WTC11 (cell line): Measurements from ENCODE around the gene RASIP1. TPM values are rescaled to one million over a fixed set of nuclear protein-coding genes. Genes with fewer than 3 reads are reported as not detected.

Source experiments
- ATAC-seq: fragments of 200-7000 bp; cut with Tn5 transposase; 2 replicates; pipeline ENCODE4 v1.10.0; 2021; ENCODE audit warnings: mild to moderate bottlenecking, moderate library complexity
- CTCF ChIA-PET: fragments of 300-600 bp; sonication (Branson Sonifier 250); formaldehyde crosslinking; loops from one replicate; lab custom pipeline; 2021; ENCODE audit warnings: antibody characterized with exemption; lab: Charles Lee
- POLR2A ChIA-PET: fragments of 350-600 bp; sonication (Branson Sonifier 250); formaldehyde crosslinking; loops from one replicate; lab custom pipeline; 2021; ENCODE audit warnings: antibody characterized with exemption; lab: Charles Lee
- DNase-seq: peaks from one replicate; pipeline ENCODE4 v3.0.0; 2021; ENCODE audit warnings: low spot score
- H3K27ac Mint-ChIP-seq: 2 replicates; pipeline ENCODE4 v1.8.0; 2021; ENCODE audit warnings: mixed read lengths
- H3K27me3 Mint-ChIP-seq: 2 replicates; pipeline ENCODE4 v1.8.0; 2021; ENCODE audit warnings: low read depth, mild to moderate bottlenecking, moderate library complexity, mixed read lengths
- H3K36me3 Mint-ChIP-seq: 2 replicates; pipeline ENCODE4 v1.8.0; 2021; ENCODE audit warnings: mixed read lengths
- H3K4me1 Mint-ChIP-seq: 2 replicates; pipeline ENCODE4 v1.8.0; 2022; ENCODE audit warnings: mixed read lengths
- H3K4me3 Mint-ChIP-seq: 2 replicates; pipeline ENCODE4 v1.8.0; 2021; ENCODE audit warnings: mild to moderate bottlenecking, moderate library complexity, mixed read lengths
- H3K9me3 Mint-ChIP-seq: 2 replicates; pipeline ENCODE4 v1.8.0; 2021; ENCODE audit warnings: mixed read lengths
- AFF4 ChIP-seq: sonication (generic); formaldehyde crosslinking; IDR thresholded peaks from 2 replicates; pipeline ENCODE4 v1.8.1; 2023; ENCODE audit warnings: mild to moderate bottlenecking, missing genetic modification reagents, borderline replicate concordance
- CBFB ChIP-seq: sonication (generic); formaldehyde crosslinking; IDR thresholded peaks from 2 replicates; pipeline ENCODE4 v1.8.1; 2022; ENCODE audit warnings: mild to moderate bottlenecking, low read depth, missing genetic modification reagents
- CREM ChIP-seq: sonication (generic); formaldehyde crosslinking; IDR thresholded peaks from 2 replicates; pipeline ENCODE4 v1.8.1; 2022; ENCODE audit warnings: mild to moderate bottlenecking, missing genetic modification reagents, moderate library complexity
- FOXJ3 ChIP-seq: sonication (generic); formaldehyde crosslinking; IDR thresholded peaks from 2 replicates; pipeline ENCODE4 v1.9.0; 2021; ENCODE audit warnings: missing genetic modification reagents, mild to moderate bottlenecking, borderline replicate concordance
- FOXP1 ChIP-seq: sonication (generic); formaldehyde crosslinking; IDR thresholded peaks from 2 replicates; pipeline ENCODE4 v1.8.0; 2022; ENCODE audit warnings: missing genetic modification reagents, mild to moderate bottlenecking, moderate library complexity, borderline replicate concordance
- GTF2I ChIP-seq: fragments of 250-450 bp; sonication (Bioruptor Pico); conservative IDR thresholded peaks from 2 replicates; pipeline ENCODE4 v1.4.0; 2021; ENCODE audit warnings: mild to moderate bottlenecking
- JUN ChIP-seq: sonication (generic); formaldehyde crosslinking; IDR thresholded peaks from 2 replicates; pipeline ENCODE4 v1.8.0; 2023; ENCODE audit warnings: mild to moderate bottlenecking, missing genetic modification reagents
- SMAD3 ChIP-seq: sonication (generic); formaldehyde crosslinking; IDR thresholded peaks from 2 replicates; pipeline ENCODE4 v1.8.0; 2022; ENCODE audit warnings: missing genetic modification reagents, mild to moderate bottlenecking, borderline replicate concordance
- ZBTB21 ChIP-seq: sonication (generic); formaldehyde crosslinking; IDR thresholded peaks from 2 replicates; pipeline ENCODE4 v1.8.1; 2023; ENCODE audit warnings: mild to moderate bottlenecking, missing genetic modification reagents, borderline replicate concordance
- ZNF121 ChIP-seq: sonication (generic); formaldehyde crosslinking; IDR thresholded peaks from 2 replicates; pipeline ENCODE4 v1.8.0; 2023; ENCODE audit warnings: missing genetic modification reagents
- total RNA-seq: library from RNA; stranded (reverse); gene quantifications from 3 replicates; pipeline ENCODE4 v1.2.3, GENCODE V29; 2021
- TF ChIP-seq, protein P1 (sequence below): sonication (generic); formaldehyde crosslinking; IDR thresholded peaks from 2 replicates; pipeline ENCODE4 v1.8.0; 2022; ENCODE audit warnings: mild to moderate bottlenecking, missing genetic modification reagents
- TF ChIP-seq, protein P2 (sequence below): sonication (generic); formaldehyde crosslinking; IDR thresholded peaks from 2 replicates; pipeline ENCODE4 v1.8.1; 2022; ENCODE audit warnings: low read depth, mild to moderate bottlenecking, moderate library complexity, missing genetic modification reagents, borderline replicate concordance
- TF ChIP-seq, protein P3 (sequence below): fragments of 250-450 bp; sonication (Bioruptor Pico); IDR thresholded peaks from 2 replicates; pipeline ENCODE4 v1.8.0; 2021; ENCODE audit warnings: mild to moderate bottlenecking
- TF ChIP-seq, protein P4 (sequence below): fragments of 250-450 bp; sonication (Bioruptor Pico); IDR thresholded peaks from 2 replicates; pipeline ENCODE4 v2.1.2; 2022; ENCODE audit warnings: mild to moderate bottlenecking, moderate library complexity
- TF ChIP-seq, protein P5 (sequence below): sonication (generic); formaldehyde crosslinking; IDR thresholded peaks from 2 replicates; pipeline ENCODE4 v1.8.1; 2022; ENCODE audit warnings: mild to moderate bottlenecking, moderate library complexity, missing genetic modification reagents

Gene RASIP1
- total RNA-seq, 1 experiment from 2014 or later = 4.4 TPM

DNA sequence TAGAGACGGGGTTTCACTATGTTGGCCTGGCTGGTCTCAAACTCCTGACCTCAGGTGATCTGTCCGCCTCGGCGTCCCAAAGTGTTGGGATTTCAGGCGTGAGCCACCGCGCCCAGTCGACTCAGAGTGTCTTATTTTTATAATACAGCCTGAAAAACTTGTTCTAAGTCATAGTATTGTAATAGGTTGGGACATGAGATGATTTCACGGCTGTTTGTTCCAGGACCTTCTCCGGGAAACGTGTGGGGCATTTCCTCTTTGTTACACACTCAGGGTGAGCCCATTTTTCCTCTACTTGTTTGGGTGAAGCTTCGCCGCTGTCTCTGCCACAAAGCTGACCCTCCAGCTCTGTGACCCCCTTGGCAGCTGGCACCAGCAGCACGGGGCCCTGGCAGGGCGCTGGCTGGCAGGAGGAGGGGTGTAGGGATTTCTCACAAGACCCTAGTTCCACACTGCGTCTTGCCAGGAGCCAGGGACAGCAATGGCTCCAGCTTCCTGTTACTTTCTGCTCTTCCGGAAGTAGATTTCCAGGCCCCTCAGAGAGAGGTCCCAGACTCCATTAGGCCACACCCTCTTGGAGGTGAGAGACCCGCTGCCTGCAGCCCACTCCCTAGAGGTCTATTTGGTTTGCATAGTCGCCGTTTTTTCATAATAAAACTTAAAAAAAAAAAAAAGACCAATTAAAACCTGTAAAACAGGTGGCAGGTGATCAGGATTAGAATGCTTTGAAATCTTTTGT, 30.5 kb upstream of the RASIP1 start (continued):
- TF ChIP-seq, protein P1, sequence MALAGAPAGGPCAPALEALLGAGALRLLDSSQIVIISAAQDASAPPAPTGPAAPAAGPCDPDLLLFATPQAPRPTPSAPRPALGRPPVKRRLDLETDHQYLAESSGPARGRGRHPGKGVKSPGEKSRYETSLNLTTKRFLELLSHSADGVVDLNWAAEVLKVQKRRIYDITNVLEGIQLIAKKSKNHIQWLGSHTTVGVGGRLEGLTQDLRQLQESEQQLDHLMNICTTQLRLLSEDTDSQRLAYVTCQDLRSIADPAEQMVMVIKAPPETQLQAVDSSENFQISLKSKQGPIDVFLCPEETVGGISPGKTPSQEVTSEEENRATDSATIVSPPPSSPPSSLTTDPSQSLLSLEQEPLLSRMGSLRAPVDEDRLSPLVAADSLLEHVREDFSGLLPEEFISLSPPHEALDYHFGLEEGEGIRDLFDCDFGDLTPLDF (CRISPR knock-in tag) = no peak
- TF ChIP-seq, protein P2, sequence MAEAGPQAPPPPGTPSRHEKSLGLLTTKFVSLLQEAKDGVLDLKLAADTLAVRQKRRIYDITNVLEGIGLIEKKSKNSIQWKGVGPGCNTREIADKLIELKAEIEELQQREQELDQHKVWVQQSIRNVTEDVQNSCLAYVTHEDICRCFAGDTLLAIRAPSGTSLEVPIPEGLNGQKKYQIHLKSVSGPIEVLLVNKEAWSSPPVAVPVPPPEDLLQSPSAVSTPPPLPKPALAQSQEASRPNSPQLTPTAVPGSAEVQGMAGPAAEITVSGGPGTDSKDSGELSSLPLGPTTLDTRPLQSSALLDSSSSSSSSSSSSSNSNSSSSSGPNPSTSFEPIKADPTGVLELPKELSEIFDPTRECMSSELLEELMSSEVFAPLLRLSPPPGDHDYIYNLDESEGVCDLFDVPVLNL (CRISPR knock-in tag) = no peak
- TF ChIP-seq, protein P3, sequence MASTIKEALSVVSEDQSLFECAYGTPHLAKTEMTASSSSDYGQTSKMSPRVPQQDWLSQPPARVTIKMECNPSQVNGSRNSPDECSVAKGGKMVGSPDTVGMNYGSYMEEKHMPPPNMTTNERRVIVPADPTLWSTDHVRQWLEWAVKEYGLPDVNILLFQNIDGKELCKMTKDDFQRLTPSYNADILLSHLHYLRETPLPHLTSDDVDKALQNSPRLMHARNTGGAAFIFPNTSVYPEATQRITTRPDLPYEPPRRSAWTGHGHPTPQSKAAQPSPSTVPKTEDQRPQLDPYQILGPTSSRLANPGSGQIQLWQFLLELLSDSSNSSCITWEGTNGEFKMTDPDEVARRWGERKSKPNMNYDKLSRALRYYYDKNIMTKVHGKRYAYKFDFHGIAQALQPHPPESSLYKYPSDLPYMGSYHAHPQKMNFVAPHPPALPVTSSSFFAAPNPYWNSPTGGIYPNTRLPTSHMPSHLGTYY (CRISPR knock-in tag) = no peak
- TF ChIP-seq AFF4 (CRISPR knock-in tag) (no peak), FOXP1 (no peak), ZNF121 (CRISPR knock-in tag) (no peak), SMAD3 (CRISPR knock-in tag) (no peak)
- TF ChIP-seq, protein P4, sequence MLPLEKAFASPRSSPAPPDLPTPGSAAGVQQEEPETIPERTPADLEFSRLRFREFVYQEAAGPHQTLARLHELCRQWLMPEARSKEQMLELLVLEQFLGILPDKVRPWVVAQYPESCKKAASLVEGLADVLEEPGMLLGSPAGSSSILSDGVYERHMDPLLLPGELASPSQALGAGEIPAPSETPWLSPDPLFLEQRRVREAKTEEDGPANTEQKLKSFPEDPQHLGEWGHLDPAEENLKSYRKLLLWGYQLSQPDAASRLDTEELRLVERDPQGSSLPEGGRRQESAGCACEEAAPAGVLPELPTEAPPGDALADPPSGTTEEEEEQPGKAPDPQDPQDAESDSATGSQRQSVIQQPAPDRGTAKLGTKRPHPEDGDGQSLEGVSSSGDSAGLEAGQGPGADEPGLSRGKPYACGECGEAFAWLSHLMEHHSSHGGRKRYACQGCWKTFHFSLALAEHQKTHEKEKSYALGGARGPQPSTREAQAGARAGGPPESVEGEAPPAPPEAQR (CRISPR knock-in tag) = no peak
- TF ChIP-seq, all 79 proteins: peak for 0

GRCh38 chr19:48770266-48770665, 29.9 kb upstream of the RASIP1 start:
- peaks cover 12% of the 10 kb centered on the region for H3K4me1 Mint-ChIP-seq
- no peak for DNase-seq
- no peak overlapping the region for H3K27ac Mint-ChIP-seq
- POLR2A ChIA-PET = no interaction called here
- no peak for ATAC-seq
- H3K27me3 Mint-ChIP-seq = peaks cover 17% of the 10 kb centered on the region
- no peaks in the 10 kb centered on the region for H3K9me3 Mint-ChIP-seq
- H3K36me3 Mint-ChIP-seq = no peaks in the 10 kb centered on the region
- CTCF ChIA-PET = interaction anchor here (1.0 to 2.1 kb wide), 3 partner anchors 18 to 57 kb away, joined by 3 to 7 read pairs (median 6); no protein-coding TSS in a partner anchor
- H3K4me3 Mint-ChIP-seq = no peak overlapping the region
- TF ChIP-seq ZBTB21 (CRISPR knock-in tag) (no peak), FOXJ3 (no peak), SMAD3 (CRISPR knock-in tag) (no peak), GTF2I (CRISPR knock-in tag) (no peak), JUN (CRISPR knock-in tag) (no peak), CBFB (CRISPR knock-in tag) (no peak), CREM (CRISPR knock-in tag) (no peak)
- TF ChIP-seq, protein P1 (CRISPR knock-in tag) = no peak
- TF ChIP-seq, protein P5, sequence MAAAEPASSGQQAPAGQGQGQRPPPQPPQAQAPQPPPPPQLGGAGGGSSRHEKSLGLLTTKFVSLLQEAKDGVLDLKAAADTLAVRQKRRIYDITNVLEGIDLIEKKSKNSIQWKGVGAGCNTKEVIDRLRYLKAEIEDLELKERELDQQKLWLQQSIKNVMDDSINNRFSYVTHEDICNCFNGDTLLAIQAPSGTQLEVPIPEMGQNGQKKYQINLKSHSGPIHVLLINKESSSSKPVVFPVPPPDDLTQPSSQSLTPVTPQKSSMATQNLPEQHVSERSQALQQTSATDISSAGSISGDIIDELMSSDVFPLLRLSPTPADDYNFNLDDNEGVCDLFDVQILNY (CRISPR knock-in tag) = no peak
- TF ChIP-seq, protein P2 (CRISPR knock-in tag) = no peak
- TF ChIP-seq, protein P4 (CRISPR knock-in tag) = no peak
